Activated T-helper 2 cell treated with anti-CD3 and anti-CD28 coated beads, Interferon-gamma antibody, Interleukin-2, Interleukin-4, amounts not matched to agents 10 μg/mL and 5 μg/mL and 100 μg/mL, durations not matched to agents 14 hours and 24 hours and 36 hours (primary cell): ENCODE data around the gene CMTR2. TPM values are rescaled to one million over a fixed set of nuclear protein-coding genes. Genes with fewer than 3 reads are reported as not detected.

ENCODE experiments used
- DNase-seq: peaks from one replicate; pipeline ENCODE4 v3.0.0; 2021; ENCODE audit warnings: low spot score
- H3K27ac Mint-ChIP-seq: one replicate; pipeline ENCODE4 v1.8.0; 2021; ENCODE audit warnings: mixed read lengths
- H3K27me3 Mint-ChIP-seq: one replicate; pipeline ENCODE4 v1.8.0; 2021; ENCODE audit warnings: low read depth, mixed read lengths
- H3K36me3 Mint-ChIP-seq: one replicate; pipeline ENCODE4 v1.8.0; 2021; ENCODE audit warnings: low read depth, mixed read lengths
- H3K4me1 Mint-ChIP-seq: one replicate; pipeline ENCODE4 v1.8.0; 2021; ENCODE audit warnings: low read depth, mixed read lengths
- H3K4me3 Mint-ChIP-seq: one replicate; pipeline ENCODE4 v1.8.0; 2021; ENCODE audit warnings: low read depth, mild to moderate bottlenecking, moderate library complexity, mixed read lengths
- H3K9me3 Mint-ChIP-seq: one replicate; pipeline ENCODE4 v1.8.0; 2021; ENCODE audit warnings: mixed read lengths
- intact Hi-C: fragments of 100-400 bp; cut with micrococcal nuclease; formaldehyde crosslinking; loops from one replicate; pipeline ENCODE4 v1.15.1; 2023
- total RNA-seq: library from RNA; stranded (reverse); gene quantifications from 2 replicates; pipeline ENCODE4 v1.2.3, GENCODE V29; 2022

The CMTR2 gene
- total RNA-seq, 1 donor from 2014 or later: 17.1 TPM

DNA sequence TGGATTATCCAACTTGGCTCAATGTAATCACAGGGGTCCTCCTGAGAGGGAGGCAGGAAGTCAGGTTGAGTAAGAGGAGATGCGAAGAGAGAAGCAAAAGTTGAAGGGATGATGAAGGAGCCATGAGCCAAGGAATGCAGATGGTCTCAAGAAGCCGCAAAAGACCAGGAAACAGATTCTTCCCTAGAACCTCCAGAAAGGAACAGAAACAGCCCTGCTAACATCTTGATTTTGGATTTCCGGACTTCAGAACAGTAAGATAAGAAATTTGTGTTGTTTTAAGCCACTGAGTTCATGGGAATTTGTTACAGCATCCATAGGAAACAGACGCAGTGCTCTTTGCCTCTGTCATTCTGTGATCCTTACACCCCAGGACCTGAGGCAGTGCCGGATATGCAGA, 26.8 kb downstream of the CMTR2 start:
- no peak for DNase-seq
- no peaks in the 10 kb centered on the region for H3K36me3 Mint-ChIP-seq
- intact Hi-C loops: no loop called here
- H3K27ac Mint-ChIP-seq: no peak overlapping the region
- peaks cover 18% of the 10 kb centered on the region for H3K27me3 Mint-ChIP-seq
- no peaks in the 10 kb centered on the region for H3K9me3 Mint-ChIP-seq
- H3K4me3 Mint-ChIP-seq: no peak overlapping the region
- H3K4me1 Mint-ChIP-seq: no peaks in the 10 kb centered on the region

DNA sequence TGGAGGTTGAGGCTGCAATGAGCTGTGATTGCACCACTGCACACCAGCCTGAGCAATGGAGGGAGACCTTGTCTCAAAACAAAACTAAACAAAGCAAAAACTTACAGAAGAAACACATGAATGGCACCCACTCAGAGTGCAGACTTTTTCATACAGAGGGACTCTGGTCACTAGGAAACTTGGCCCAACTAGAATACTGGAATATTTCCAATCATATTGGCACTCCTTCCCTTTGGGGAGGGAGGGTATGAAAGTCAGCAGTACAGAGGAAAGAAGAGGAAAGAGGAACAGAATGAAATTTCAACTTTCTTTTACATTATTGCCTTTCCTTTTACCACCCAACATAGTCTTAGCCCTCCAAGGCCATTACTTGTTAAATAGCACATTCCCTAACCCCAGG, 28.2 kb downstream of the CMTR2 start:
- intact Hi-C loops: no loop called here
- peaks cover 22% of the 10 kb centered on the region for H3K27me3 Mint-ChIP-seq
- H3K9me3 Mint-ChIP-seq: no peaks in the 10 kb centered on the region
- H3K36me3 Mint-ChIP-seq: no peaks in the 10 kb centered on the region
- no peak overlapping the region for H3K27ac Mint-ChIP-seq
- no peak for DNase-seq
- H3K4me1 Mint-ChIP-seq: no peaks in the 10 kb centered on the region
- no peak overlapping the region for H3K4me3 Mint-ChIP-seq

DNA sequence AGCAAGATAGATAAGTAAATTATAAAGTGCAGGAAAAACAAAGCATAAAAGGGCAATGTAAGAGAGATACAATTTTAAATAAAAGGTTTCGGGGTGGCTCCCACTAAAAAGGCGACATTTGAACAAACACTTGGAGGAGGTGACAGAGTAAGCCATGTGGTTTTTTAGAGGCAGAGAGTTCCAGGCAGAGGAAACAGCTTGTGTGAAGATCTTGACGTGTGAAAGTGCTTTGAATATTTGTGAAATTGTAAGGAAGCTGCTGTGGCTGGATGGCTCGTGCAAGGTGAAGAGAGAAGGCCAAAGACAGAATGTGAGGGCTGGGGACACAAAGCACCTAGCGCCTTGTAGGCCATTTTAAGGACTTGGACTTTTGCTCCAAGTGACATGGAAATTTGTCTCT, 30.1 kb downstream of the CMTR2 start:
- no peaks in the 10 kb centered on the region for H3K4me1 Mint-ChIP-seq
- H3K27me3 Mint-ChIP-seq: peaks cover 22% of the 10 kb centered on the region
- H3K27ac Mint-ChIP-seq: no peak overlapping the region
- H3K36me3 Mint-ChIP-seq: no peaks in the 10 kb centered on the region
- intact Hi-C loops: no loop called here
- DNase-seq: no peak
- no peak overlapping the region for H3K4me3 Mint-ChIP-seq
- no peaks in the 10 kb centered on the region for H3K9me3 Mint-ChIP-seq

DNA sequence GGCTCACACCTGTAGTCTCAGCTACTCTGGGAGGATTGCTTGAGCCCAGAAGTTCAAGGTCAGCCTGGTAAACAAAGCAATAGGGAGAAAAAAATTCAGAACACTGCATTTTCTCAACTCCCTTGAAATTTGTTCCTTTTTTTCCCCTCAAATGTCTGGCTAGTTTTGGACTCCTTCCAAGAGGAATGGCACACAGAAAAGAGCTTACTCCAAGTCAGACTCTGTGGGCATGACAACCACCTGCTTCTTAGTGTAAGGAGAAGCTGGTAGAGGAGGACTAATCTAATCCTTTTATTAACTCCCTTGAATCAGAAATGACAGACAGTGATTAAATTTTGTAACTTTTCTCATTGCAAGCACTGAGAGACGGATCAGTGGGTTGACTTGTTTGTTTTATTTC, 30.8 kb downstream of the CMTR2 start:
- H3K9me3 Mint-ChIP-seq: no peaks in the 10 kb centered on the region
- no peaks in the 10 kb centered on the region for H3K4me1 Mint-ChIP-seq
- no peak overlapping the region for H3K27ac Mint-ChIP-seq
- peaks cover 22% of the 10 kb centered on the region for H3K27me3 Mint-ChIP-seq
- H3K36me3 Mint-ChIP-seq: no peaks in the 10 kb centered on the region
- intact Hi-C loops: no loop called here
- no peak overlapping the region for H3K4me3 Mint-ChIP-seq
- DNase-seq: no peak

DNA sequence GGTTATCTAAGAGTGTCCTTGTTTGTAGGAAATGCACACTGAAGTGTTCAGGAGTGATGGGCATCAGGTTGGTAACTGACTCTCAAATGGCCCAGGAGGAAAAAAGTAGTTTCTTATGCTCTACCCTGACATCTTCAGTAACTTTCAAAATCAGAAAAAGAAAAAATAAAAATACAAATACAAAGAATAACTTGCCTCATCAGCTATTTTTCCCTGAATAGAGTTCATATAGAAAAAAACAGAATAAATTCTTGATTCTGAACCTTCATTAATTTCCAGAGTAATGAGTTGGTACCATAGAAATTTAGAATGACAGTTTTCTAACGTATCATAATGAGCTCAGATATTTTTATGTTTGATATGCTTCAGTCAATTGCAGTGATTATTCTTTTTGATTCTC, 31.4 kb downstream of the CMTR2 start:
- H3K4me3 Mint-ChIP-seq: no peak overlapping the region
- no peaks in the 10 kb centered on the region for H3K36me3 Mint-ChIP-seq
- H3K4me1 Mint-ChIP-seq: no peaks in the 10 kb centered on the region
- no peak overlapping the region for H3K27ac Mint-ChIP-seq
- DNase-seq: no peak
- intact Hi-C loops: no loop called here
- peaks cover 22% of the 10 kb centered on the region for H3K27me3 Mint-ChIP-seq
- no peaks in the 10 kb centered on the region for H3K9me3 Mint-ChIP-seq

DNA sequence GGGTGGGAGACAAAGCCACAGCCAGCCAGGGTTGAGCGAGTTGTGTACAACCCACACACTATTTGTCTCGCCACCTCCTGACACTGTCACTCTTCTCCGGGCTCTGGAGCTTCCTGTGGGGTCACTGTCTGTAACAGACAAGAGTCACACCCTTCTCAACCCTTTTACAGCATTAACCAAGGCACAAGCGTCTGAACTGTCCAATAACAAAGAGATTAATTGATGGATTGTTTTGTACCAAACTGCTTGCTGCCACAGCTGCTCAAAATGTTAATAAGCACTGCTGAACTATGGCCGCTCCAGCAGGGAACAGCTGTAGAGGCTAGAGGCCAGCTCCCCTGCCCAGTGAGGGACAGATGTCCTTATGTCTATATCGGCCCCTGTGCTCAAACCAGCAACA, 33.5 kb downstream of the CMTR2 start:
- Mint-ChIP-seq H3K27ac (no peak overlapping the region), H3K4me3 (no peak overlapping the region), H3K27me3 (peaks cover 18% of the 10 kb centered on the region), H3K36me3 (no peaks in the 10 kb centered on the region), H3K9me3 (no peaks in the 10 kb centered on the region), H3K4me1 (no peaks in the 10 kb centered on the region)
- intact Hi-C loops: no loop called here
- no peak for DNase-seq

DNA sequence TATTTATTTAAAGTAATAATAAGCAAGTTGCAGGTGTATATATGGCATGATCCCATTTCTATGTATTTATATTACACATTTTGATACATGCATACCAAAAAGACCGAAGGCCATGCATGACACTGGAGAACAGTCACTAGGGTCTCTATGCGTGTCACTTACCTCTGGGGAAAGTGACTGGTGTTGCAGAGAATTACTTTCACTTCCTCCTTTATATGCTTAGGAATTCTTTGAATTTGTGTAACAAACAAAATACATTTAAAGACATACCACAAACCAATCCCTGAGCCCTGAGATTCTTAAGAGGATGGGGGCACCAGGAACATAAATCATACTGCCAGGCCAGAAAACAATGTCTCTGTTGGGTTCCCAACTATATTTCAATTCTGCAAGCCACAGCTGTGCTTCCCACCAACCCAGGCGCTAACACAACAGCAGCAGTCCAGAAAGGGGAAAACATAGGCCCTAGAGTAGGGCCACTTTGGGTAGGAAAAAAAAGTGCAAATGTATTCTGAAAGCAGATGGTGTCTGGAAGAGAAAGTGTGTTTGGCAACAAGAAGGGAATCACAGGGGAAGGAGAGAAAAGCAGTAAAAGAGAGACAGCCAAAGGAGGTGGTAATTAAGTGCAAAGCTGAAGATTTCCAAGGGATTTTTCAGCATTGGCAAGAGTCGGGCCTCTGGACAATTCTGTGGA, 34.2 kb downstream of the CMTR2 start:
- Mint-ChIP-seq H3K27me3 (peaks cover 15% of the 10 kb centered on the region), H3K36me3 (no peaks in the 10 kb centered on the region), H3K4me1 (no peaks in the 10 kb centered on the region), H3K27ac (no peak overlapping the region), H3K9me3 (no peaks in the 10 kb centered on the region), H3K4me3 (no peak overlapping the region)
- no peak for DNase-seq
- intact Hi-C loops: no loop called here

DNA sequence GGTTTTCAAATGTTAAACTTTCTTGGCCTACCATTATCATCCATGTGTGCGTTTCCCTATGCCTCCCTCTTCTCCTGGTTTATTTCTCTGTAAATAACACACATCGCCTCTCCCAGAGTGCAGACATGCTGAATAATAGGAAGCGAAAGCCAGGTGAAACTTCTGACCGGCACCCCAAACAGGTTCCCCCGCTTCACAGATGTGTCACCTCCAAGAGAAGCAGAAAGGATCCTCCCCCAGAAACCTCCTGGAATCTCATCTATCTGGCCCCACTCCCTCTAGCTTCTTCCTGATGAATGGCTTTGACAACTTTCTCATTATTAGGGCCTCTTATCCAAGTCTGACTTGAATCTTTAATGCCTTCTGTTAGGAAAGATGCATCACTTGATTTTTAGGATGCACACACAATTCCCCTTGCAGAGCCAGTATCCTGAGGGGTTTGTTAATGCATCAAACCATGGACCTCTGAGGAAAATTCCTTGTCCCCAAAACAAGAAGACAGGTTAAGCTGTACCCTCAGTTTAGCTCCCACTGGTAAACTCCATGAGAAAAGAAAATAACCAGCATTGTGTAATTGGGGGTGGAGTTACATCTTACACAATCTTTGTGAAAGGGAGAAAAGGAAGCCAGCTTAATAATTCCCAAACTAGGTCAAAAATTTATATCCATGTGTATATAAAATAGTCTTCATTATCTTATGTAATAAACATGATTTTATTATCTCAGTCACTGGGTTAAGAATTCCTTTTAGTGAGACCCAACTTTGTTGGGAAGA, 38.6 kb downstream of the CMTR2 start:
- no peaks in the 10 kb centered on the region for H3K27me3 Mint-ChIP-seq
- H3K4me1 Mint-ChIP-seq: no peaks in the 10 kb centered on the region
- no peak overlapping the region for H3K27ac Mint-ChIP-seq
- no peak overlapping the region for H3K4me3 Mint-ChIP-seq
- no peaks in the 10 kb centered on the region for H3K36me3 Mint-ChIP-seq
- DNase-seq: no peak
- no peaks in the 10 kb centered on the region for H3K9me3 Mint-ChIP-seq
- intact Hi-C loops: no loop called here

DNA sequence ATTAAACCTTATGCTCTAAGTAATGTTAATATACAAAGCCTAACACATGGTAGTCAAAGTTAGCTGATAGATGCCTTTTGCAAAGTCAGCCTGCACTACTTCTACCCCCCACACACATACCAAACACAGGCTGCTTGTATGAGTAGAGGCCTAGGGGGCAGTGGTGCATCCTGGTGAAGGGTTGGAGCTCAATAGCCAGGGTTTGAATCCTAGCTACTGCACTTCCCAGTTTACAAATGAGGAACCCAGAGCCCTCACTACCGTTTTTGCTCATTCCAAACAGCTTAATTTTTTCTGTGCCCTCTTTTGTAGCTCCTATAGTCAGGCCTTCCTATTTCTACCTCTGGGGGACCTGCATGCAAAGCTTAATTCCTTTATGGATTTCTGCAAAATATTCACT, 39.8 kb downstream of the CMTR2 start:
- no peaks in the 10 kb centered on the region for H3K9me3 Mint-ChIP-seq
- H3K4me1 Mint-ChIP-seq: no peaks in the 10 kb centered on the region
- no peaks in the 10 kb centered on the region for H3K27me3 Mint-ChIP-seq
- no peak for DNase-seq
- no peak overlapping the region for H3K27ac Mint-ChIP-seq
- intact Hi-C loops: no loop called here
- H3K4me3 Mint-ChIP-seq: no peak overlapping the region
- H3K36me3 Mint-ChIP-seq: no peaks in the 10 kb centered on the region

DNA sequence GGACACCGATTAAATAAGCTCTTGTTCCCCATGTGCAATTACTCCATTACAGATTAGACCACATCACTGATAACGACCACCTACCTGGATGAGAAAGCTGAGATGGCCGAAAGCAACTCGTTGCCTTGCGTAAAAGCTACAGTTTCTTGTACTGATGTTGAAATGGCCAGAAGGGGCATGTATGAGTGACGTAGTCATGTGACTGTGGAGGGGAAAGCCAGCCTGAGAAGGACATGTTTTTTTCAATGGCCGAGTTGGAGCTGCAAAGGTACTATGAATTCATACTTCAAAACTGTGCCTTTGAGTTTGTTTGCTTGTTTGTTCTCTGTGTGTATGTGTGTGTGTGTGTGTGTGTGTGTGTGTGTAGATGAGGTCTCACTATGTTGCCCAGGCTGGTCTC, 41.7 kb downstream of the CMTR2 start:
- no peak overlapping the region for H3K27ac Mint-ChIP-seq
- no peaks in the 10 kb centered on the region for H3K27me3 Mint-ChIP-seq
- H3K4me1 Mint-ChIP-seq: no peaks in the 10 kb centered on the region
- intact Hi-C loops: no loop called here
- H3K9me3 Mint-ChIP-seq: no peaks in the 10 kb centered on the region
- H3K4me3 Mint-ChIP-seq: no peak overlapping the region
- H3K36me3 Mint-ChIP-seq: no peaks in the 10 kb centered on the region
- no peak for DNase-seq

DNA sequence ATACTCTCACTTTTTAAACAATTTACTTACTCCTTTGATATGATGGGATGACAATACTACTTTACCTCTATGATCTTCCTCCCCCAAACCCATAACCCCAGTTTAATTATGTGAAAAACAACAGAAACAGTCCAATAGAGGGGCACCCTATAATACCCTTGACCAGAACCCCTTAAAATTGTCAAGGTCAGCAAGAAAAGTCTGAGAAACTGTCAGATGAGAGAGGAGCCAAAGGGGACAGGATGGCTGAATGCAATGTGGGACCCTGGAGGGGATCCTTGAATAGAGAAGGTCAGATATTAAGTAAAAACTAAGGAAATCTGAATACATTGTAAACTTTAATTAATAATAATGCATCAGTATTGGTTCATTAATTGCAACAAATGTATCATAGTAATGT, 42.9 kb downstream of the CMTR2 start:
- Mint-ChIP-seq H3K4me1 (no peaks in the 10 kb centered on the region), H3K27ac (no peak overlapping the region), H3K36me3 (no peaks in the 10 kb centered on the region), H3K27me3 (no peaks in the 10 kb centered on the region), H3K4me3 (no peak overlapping the region), H3K9me3 (no peaks in the 10 kb centered on the region)
- intact Hi-C loops: no loop called here
- DNase-seq: no peak

DNA sequence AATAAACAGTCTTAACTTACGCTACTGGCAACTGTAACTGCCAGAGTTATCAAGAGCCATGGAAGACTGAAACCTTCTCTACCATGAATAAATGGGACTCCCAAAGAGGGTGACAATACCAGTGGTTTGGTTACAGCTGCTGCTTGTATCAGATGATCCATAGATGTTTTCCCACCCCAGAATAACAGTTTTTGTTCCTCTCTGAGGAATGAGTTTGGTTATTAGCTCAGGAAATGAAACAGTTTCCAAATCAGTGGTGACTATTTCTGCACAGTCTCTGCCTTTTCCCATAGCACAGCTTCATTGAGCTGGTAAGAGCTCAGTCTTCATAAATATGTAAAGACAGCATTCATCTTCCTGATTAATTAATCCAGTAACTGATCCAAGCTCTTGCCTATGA, 44.7 kb downstream of the CMTR2 start:
- intact Hi-C loops: no loop called here
- H3K27ac Mint-ChIP-seq: no peak overlapping the region

DNA sequence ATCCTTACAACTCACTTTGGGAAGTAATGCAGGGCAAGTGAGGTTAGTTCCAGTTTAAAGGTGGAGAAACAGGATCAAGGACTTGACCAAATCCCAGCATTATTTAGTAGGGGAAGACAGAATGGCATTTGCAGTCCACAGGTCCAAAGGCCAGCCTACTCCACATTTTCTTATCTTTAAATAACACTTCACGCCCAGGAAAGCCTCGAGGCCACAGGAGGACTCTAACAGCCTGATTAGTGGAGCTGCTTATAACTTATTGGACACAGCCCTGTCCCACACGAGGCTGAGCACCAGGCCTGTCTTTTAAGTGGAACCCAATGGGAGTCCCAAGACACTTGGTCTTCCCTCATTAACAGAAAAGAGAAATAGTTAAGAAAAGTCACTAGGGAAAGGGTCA, 46.6 kb downstream of the CMTR2 start:
- Mint-ChIP-seq H3K27me3 (no peaks in the 10 kb centered on the region), H3K4me1 (no peaks in the 10 kb centered on the region), H3K4me3 (no peak overlapping the region), H3K27ac (no peak overlapping the region), H3K36me3 (no peaks in the 10 kb centered on the region), H3K9me3 (no peaks in the 10 kb centered on the region)
- intact Hi-C loops: no loop called here
- no peak for DNase-seq

More for the DNA sequence above, 44.7 kb downstream of the CMTR2 start:
- no peaks in the 10 kb centered on the region for H3K27me3 Mint-ChIP-seq
- no peak overlapping the region for H3K4me3 Mint-ChIP-seq
- H3K4me1 Mint-ChIP-seq: no peaks in the 10 kb centered on the region
- no peaks in the 10 kb centered on the region for H3K36me3 Mint-ChIP-seq
- DNase-seq: no peak
- no peaks in the 10 kb centered on the region for H3K9me3 Mint-ChIP-seq
